HG03575 (cell line): ENCODE data around the gene EPHB3.

Source experiments
- ATAC-seq: cut with Tn5 transposase; IDR thresholded peaks from one replicate; pipeline ENCODE4 v1.9.1; 2021; ENCODE audit not compliant: unreplicated experiment, insufficient number of reproducible peaks, low FRiP score; ENCODE audit errors: extremely low read depth

EPHB3 gene

DNA sequence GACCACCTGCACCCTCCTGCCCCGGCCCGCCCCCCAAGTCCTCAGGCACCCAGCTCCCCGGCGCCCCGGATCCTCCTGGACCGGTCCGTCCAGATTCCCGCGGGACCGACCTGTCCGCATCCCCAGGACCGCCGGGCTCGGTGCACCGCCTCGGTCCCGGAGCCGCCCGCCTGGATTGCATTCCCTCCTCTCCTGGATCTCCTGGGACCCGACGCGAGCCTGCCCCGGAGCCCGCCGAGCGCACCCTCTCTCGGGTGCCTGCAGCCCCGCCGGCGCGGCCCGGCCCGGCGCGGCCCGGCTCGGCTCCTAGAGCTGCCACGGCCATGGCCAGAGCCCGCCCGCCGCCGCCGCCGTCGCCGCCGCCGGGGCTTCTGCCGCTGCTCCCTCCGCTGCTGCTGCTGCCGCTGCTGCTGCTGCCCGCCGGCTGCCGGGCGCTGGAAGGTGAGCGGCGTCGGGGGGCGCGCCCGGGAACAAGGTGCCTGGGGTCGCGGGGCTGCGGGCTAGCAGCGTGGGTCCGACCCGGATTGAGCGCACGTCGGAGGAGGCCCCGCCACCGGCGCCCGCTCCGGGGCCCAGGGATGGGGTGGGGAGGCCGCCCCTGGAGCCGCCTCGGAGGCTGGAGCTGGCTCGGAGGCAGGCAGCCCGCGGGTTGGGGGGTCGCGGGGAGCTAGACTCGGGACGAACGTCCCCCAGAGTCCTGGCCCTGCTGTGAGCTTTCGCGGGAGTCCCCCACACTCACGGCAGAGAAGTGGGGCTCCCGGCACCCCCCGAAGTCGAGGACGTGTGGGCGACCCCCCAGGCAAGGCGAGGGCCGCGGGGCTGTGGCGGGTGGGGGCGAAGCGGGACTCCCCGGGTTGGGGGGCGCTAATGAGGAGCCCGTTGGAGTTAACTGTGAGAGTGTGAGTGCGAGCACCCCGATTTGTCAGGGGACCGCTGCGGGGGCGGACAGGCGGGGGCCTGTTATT is 610 bp downstream of the EPHB3 start:
- ATAC-seq, result no peak

DNA sequence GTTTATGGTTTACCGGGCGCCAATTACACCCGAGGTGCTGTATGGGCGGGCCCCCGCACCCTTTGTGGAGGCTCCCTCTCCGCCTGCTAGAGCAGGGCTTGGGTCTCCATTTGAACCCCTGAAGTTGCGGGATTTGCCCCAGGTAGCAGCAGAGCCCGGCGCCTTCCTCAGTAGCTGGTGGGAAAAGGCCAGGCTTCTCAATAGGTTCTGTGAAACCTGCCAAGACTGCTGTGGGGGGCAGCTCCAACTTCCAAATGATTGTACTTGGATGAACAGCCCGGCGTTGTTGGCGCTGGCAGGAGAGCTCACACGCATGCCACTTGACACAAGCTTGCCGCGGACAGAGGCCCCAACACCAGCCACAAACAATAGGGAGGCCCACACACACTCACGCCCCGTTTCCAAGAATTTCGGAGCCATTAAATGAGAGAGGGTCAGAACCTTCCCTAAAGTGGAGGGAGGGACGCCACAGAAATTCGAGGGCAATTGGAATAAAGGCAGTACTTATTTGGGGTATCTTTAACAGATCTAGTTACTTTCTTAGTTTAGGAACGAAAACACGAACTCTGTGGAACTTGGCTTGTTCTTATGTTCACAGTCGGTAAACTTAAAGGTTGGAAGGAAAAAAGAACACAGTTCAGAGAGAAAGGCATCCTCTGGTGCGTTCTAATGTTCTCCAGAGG is 1.4 kb downstream of the EPHB3 start:
- ATAC-seq, result no peak

DNA sequence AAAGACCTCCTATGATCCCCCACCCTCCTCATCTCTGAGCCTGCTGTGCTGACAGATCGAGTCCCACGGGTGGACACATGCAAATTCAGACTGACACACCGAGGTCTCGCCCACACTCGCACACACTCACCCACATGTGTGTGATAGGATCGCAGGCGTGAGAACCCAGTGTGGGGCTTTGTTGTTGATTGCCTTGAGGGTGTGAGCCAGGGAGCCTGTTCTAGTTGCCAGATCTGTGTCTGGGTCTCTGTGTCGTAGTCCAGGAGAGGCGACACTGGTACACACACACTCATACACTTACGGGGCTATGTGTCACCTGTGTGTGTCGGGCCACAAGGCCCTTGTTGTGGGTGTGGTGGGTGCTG is 2.0 kb downstream of the EPHB3 start:
- ATAC-seq, result no peak

DNA sequence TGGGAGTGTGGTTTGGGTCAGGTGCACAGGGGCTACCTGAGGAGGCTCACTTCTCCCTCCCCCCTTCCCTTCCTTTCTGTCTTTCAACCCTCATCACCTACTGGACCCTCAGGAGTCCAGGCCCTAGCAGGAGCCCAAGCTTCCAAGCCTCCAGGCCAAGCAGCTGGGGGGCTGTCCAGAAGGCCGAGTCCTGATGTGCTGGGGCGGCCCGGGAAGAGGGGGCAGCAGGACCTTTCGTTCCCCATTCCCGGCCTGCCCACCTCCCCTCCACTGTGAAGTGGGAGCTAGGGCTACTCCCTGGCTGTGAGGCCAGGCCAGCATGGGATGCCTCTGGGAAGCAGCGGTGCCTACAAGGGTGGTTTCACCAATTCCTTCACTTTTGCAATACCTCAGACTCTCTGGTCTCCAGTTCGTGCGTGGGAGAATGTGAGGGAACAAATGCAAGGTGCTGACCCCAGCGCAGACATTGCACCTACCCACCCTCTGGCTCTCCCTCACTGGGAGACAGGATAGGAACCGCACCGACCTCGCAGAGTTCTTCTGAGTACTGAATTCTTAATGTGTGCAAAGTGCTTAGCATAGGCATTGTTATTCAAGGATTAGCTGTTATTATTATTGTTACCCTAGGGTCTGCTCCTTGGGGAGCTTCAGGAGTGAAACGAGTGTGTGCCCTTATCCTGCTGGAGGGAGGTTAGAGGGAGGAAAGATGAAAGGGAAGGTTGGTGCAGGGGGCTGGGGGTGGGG is 2.5 kb downstream of the EPHB3 start:
- no peak for ATAC-seq

DNA sequence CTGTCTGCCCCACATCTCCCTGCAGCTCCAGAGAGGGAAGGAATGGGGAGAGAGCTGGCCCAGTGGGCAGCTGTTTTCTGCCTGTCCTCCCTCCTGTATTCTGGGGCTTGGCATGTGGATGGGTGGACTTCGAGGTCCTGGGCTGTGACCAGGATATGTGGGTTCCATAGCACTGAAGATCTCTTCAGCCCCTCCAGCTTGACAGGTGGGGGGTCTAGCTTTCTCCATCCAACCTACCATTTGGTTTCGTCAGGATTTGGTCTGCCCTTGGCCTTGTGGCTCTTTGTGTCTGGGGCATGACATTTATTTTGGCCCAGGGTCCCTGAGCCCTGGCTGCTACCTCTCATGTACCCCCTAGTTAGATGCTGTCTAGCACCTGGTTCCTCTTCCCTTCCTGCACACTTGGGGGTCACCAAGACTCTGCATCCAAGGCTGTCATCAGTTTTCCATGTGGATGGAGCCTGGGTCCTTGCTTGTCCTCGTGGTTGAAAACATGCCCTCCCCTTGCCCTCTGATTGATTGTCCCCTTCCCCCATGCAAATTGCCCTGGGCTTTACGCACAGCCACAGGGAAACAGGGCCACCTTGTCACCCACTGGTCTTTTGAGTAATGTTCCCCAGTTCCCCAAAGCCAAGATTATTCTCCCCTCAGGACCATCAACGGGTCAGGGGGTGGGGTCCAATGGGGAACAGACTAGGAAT is 3.2 kb downstream of the EPHB3 start:
- no peak for ATAC-seq

DNA sequence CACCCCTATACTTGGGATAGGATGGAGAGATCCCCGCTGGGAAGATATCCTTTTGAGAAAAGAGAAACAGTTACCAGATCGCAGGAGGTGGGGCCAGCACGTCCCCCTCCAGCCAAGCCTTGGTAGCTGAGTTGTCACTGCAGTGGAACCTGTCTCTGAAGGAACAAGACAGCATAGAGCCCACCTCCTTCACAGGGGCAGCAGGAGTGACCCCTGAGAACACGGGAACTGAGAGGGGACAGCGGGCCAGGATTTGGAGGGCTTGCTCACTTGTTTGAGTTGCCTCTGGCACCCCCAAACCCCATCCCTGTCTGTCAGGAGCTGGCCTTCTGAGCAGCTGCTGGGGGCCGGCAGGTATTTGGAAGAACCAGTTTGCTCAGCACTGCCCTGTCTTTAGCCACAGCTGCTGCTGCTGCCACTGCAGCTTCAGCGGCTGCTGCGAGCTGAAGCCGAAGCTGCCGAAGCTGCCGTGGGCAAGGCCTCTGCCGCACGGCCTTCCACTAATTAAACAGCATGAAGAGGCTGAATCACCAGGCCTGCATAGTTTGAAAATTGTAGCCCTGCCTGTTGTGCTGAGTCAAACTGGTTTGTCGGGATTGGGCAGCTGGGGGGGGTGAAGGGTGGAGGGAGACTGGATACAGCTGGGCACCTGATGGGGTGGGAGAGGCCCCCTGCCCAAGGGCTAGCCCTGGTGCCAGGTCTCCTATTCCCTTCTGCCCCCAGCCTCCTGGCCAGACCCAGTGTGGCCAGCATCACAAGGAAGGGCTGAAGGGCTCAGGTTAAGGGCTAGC is 4.0 kb downstream of the EPHB3 start:
- ATAC-seq, result no peak

DNA sequence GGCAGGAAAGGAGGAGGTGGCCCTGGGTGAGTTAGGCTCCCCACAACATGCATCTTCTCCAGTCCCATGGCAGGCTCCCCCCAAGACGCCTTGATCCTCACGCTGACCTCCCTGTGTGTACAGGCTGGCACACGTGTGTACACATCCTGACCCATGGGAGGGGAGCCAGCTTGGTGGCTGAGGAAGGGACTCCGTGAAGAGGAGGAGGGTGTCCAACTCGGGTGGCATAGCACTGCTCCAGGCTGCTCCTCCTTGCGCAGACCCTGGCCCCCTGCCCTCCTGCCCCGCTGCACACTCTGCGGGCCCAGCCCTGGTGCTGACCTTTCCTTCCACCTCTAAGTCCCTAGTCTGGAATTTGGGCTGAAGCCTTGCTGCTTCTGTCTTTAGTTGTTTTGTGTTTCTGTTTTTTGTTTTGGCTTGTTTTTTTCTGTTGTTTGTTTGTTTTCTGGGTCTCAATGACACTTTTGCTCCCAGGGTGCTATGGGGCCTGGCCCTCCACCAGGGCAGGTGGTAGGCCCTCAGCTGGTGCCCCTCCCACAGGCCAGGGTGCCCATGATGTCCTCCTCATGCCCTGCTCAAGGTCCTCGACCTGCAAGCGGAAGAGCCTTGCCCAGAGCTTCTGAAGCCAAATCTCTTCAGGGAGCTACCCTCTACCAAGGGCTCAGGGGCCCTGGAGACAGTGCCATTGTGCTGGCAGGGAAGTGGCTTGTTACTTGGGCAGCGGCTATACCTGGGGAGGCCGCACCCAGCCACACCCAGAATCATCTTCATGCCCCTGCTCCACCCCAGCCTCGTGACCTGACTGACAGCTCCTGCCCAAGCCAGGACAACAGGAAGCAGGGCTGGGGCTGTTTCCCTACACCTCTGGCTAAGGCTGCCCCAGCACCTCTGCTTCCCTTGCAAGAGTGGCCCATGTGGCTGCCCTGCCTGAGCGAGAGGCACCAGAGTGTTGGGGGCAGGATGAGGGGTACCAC is 5.1 kb downstream of the EPHB3 start:
- ATAC-seq, result no peak

DNA sequence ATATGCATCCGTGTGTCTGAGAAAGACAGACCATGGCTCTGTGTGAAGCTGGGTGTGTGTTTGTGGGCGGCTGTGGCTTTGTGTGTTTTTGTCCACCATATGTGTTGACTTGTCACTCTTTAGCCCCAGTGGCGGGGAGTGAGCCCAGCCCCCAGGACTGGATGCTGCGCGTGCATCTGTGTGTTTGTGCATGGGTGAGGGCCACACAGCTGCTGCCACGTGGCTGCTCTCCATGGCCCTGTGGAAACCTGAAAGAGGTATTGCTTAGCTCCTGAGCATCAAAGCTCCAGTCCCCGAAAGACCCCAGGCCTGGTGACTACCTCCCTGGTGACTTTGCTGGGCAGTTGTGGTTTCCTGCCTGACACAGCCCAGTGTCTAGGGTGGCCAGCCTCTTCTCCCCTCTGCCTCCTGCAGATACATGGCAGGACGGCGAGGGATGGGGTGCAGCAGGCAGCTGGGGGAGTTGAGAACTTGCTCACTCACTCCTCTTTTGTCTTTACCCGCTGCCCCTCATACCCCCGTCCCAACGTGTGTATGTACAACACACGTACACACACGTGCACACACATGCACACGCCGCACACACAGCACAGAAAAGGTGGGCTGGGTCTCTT is 6.5 kb downstream of the EPHB3 start:
- ATAC-seq, result no peak

DNA sequence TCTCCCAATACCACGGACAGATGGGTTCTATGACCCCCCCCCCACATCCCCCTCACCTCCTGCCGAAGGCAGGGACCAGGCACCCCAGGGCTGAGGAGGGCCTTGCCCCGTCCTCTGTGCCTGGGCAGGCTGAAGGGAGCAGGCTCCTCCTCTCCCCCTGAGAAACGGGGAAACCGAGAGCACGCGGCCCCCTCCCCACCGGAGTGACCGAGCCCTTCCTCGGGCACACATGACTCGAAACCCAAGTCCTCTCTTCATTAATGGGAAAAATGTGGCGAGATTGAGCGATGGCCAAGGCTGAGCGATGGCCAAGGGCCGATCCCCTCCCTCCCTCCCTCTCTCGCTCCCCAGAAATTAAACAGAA is 7.0 kb downstream of the EPHB3 start:
- no peak for ATAC-seq

DNA sequence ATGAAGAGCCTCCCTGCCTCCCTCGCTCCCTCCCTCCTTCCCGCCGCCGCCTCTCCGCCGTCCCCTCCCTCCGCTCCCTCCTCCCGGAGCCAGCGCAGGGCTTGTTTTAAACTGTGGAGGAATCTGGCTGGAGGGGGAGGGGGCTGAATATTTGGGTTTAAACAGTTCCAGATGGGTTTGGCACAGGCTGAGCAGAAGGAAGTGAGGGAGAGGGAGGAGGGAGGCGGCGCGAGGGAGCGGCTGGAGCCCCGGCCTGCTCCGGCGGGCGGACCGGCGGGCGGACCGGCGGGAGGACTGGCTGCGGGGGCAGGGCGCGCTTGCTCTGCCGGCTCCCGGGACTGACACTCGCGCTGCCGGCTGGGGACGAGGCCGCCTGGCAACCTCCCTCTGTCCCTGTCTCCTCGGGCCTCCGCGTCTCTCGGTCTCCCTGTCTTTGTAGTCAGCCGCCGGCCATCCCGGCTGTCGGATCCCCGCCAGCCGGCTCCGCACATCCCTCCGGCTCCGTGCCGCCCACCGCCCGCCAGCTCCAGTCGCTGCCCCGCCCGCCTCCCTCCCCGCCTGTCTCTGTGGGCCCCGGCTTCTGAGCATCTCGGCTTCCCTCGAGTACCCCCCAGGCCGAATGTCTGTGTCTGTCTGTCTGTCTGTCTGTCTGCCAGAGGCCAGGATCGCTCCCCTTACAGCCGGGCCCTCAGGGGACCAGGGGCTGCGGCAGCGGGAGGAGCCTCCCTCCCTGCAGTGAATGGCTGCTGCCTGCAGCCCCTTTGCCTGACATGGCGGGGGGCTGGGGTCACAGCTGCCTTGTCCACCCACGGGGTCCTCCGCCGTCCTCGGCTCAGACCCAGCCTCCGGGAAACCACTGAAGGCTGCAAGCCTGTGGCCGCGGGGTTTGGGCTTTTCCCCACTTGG is 7.6 kb downstream of the EPHB3 start:
- ATAC-seq, result no peak

DNA sequence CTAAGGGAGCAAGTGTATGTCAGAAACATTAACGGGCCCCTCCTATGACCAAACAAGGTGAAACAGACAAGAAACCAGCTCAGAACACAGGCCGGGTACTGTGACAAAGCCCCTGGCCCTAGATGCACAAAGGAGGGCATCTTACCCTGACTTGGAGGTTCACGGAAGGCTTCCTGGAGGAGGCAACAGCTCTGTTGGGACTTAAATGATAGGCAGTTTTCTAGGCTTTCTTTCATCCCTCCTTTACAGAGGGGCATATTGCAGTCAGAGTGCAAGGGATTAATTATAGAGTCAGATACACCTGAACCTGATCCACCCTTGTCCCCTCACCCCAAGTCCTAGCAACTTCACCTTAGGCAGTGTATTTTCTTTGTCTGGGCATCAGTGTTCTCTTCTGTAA is 8.4 kb downstream of the EPHB3 start:
- ATAC-seq, result no peak

DNA sequence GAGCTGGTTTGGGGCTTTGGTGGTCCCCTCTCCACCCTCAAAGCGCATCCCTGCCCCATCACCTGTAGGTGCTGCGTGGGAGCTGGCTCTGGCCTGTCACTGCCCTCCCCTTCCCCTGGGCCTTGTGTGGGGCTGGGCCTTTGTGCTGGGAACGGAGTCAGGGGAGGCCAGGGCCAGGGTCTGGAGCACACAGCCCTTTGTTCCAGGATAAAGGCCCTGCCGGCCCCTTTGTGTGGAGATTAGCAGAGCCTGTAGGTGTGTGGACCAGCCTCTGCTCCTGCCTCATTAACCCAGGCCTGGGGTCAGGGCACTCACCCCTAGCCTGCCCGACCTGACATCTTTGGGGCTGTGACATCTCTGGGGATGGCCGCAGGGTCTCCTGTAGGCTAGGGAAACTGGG is 8.9 kb downstream of the EPHB3 start:
- ATAC-seq, result no peak

DNA sequence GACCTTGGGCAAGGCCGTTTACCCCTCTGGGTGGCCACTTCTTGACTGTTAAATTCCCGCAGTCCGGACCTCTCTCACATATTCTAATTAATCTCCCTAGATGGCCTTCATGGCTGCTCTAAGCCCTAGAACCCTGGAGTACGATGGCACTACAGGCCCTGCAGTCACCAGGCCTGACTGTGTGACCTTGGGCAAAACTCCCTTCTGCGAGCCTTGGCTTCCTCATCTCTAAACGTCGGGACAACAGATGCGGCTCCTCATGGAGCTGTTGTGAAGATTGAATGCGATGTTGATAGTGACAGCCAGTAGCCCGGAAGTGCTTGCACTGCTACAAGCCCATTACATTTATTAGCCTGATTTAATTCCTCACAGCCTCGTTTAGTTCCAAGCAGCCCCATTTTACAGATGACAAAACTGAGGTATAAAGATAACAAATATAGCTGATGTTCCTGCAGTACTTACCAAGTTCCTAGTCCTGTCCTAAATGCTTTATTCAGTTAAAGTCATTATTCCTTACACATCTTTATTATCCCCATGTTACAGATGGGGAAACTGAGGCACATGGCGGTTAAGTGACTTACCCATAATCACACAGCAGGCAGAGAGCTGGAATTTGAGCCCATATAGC is 10.3 kb downstream of the EPHB3 start:
- ATAC-seq, result no peak

DNA sequence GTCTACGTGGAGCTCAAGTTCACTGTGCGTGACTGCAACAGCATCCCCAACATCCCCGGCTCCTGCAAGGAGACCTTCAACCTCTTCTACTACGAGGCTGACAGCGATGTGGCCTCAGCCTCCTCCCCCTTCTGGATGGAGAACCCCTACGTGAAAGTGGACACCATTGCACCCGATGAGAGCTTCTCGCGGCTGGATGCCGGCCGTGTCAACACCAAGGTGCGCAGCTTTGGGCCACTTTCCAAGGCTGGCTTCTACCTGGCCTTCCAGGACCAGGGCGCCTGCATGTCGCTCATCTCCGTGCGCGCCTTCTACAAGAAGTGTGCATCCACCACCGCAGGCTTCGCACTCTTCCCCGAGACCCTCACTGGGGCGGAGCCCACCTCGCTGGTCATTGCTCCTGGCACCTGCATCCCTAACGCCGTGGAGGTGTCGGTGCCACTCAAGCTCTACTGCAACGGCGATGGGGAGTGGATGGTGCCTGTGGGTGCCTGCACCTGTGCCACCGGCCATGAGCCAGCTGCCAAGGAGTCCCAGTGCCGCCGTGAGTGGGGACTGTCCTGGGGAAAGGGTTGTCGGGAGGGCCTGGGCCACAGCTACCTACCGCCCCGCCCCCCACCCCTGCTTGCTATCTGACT is 11.2 kb downstream of the EPHB3 start:
- ATAC-seq, result no peak
